GM12875 (cell line): Measurements from ENCODE around the gene D2HGDH.

Experiments
- H3K4me3 ChIP-seq: one replicate; pipeline ENCODE4 v1.5.1; 2011; ENCODE audit warnings: low read depth, low read length, control low read depth
- CTCF ChIP-seq: IDR thresholded peaks from 2 replicates; pipeline ENCODE4 v1.5.1; 2011; ENCODE audit warnings: low read depth, mild to moderate bottlenecking, control low read depth, inconsistent platforms, low read length, moderate library complexity, borderline replicate concordance; ENCODE audit not compliant: insufficient read depth

D2HGDH gene

GRCh38 chr2:241812730-241813643 is 78.6 kb downstream of the D2HGDH start:
- H3K4me3 ChIP-seq: no peak overlapping the region
- no peak for TF ChIP-seq CTCF

- no peak for TF ChIP-seq CTCF
- H3K4me3 ChIP-seq: no peak overlapping the region
Observed at GRCh38 chr2:241813644-241814392, 79.4 kb downstream of the D2HGDH start.

- no peak overlapping the region for H3K4me3 ChIP-seq
- no peak for TF ChIP-seq CTCF
Observed at GRCh38 chr2:241814393-241814642, 79.9 kb downstream of the D2HGDH start.

- H3K4me3 ChIP-seq: no peak overlapping the region
- TF ChIP-seq CTCF: no peak
Observed at GRCh38 chr2:241814643-241815476, 80.4 kb downstream of the D2HGDH start.

- no peak for TF ChIP-seq CTCF
- H3K4me3 ChIP-seq: no peak overlapping the region
Observed at GRCh38 chr2:241815477-241816430, 81.3 kb downstream of the D2HGDH start.

- no peak for TF ChIP-seq CTCF
- no peak overlapping the region for H3K4me3 ChIP-seq
Observed at GRCh38 chr2:241816431-241817121, 82.1 kb downstream of the D2HGDH start.
